ENCODE results near the gene PTPN11. TPM values are rescaled to one million over a fixed set of nuclear protein-coding genes. Genes with fewer than 3 reads are reported as not detected.

The PTPN11 gene
- total and polyA plus RNA-seq, 7 donors = 43.8 to 192 (median 172) TPM

DNA sequence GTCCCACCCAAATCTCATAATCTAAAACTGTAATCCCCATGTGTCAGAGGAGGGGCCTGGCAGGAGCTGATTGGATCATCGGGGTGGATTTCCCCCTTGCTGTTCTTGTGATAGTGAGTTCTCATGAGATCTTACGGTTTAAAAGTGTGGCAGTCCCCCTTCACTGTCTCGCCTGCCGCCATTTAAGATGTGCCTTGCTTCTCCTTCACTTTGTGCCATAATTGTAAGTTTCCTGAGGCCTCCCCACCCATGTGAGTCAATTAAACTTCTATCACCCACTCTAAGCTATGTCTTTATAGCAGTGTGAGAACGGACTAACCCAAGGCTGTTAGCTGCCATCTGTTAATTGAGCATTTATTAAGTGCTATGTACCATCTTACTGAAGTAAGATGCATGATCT lies 105.1 kb downstream of the PTPN11 start:
- no peak for DNase-seq
- H3K4me3 ChIP-seq = no peak overlapping the region
- intact Hi-C loops (cut with DNase I) = no loop called here
- no peak for ATAC-seq
- no peaks in the 10 kb centered on the region for H3K36me3 ChIP-seq (ENCODE audit: insufficient read depth in 1 of 2, low read depth in 1 of 2)
- H3K27ac ChIP-seq = no peak overlapping the region
- no peaks in the 10 kb centered on the region for H3K4me1 ChIP-seq
- WGBS, 3 donors = 92 to 94% (median 92%) methylated on average over 5 of the region's 5 CpGs
- H3K9me3 ChIP-seq = peaks cover 4% of the 10 kb centered on the region
- TF ChIP-seq, protein P1, sequence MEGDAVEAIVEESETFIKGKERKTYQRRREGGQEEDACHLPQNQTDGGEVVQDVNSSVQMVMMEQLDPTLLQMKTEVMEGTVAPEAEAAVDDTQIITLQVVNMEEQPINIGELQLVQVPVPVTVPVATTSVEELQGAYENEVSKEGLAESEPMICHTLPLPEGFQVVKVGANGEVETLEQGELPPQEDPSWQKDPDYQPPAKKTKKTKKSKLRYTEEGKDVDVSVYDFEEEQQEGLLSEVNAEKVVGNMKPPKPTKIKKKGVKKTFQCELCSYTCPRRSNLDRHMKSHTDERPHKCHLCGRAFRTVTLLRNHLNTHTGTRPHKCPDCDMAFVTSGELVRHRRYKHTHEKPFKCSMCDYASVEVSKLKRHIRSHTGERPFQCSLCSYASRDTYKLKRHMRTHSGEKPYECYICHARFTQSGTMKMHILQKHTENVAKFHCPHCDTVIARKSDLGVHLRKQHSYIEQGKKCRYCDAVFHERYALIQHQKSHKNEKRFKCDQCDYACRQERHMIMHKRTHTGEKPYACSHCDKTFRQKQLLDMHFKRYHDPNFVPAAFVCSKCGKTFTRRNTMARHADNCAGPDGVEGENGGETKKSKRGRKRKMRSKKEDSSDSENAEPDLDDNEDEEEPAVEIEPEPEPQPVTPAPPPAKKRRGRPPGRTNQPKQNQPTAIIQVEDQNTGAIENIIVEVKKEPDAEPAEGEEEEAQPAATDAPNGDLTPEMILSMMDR (IDR thresholded peaks at IDR 0.05) = no peak
- H3K27me3 ChIP-seq (ENCODE audit: insufficient read depth in 3 of 3, low read length in 2 of 3) = no peaks in the 10 kb centered on the region

DNA sequence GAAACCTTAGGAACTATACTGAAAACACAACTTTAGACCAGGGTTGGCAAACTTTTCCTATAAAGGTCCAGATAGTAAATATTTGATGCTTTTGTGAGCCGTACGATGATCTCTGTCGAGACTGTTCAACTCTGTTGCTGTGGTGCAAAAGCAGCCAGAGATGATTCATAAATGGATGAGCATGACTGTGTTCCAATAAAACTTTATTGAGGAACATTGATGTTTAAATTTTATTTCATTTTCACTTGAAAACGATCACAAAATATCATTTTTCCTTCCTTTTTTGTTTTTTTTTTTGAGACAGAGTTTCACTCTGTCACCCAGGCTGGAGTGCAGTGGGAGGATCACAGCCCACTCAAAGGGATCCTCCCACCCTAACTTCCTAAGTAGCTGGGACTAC lies 105.5 kb downstream of the PTPN11 start:
- no peak for DNase-seq
- H3K4me1 ChIP-seq = no peaks in the 10 kb centered on the region
- TF ChIP-seq, protein P1 (IDR thresholded peaks at IDR 0.05) = no peak
- WGBS, 3 donors = 84 to 89% (median 85%) methylated on average over 4 of the region's 4 CpGs
- intact Hi-C loops (cut with DNase I) = no loop called here
- no peaks in the 10 kb centered on the region for H3K27me3 ChIP-seq (ENCODE audit: insufficient read depth in 3 of 3, low read length in 2 of 3)
- no peak for ATAC-seq
- no peaks in the 10 kb centered on the region for H3K36me3 ChIP-seq (ENCODE audit: insufficient read depth in 1 of 2, low read depth in 1 of 2)
- H3K4me3 ChIP-seq = no peak overlapping the region
- peaks cover 4% of the 10 kb centered on the region for H3K9me3 ChIP-seq
- no peak overlapping the region for H3K27ac ChIP-seq

DNA sequence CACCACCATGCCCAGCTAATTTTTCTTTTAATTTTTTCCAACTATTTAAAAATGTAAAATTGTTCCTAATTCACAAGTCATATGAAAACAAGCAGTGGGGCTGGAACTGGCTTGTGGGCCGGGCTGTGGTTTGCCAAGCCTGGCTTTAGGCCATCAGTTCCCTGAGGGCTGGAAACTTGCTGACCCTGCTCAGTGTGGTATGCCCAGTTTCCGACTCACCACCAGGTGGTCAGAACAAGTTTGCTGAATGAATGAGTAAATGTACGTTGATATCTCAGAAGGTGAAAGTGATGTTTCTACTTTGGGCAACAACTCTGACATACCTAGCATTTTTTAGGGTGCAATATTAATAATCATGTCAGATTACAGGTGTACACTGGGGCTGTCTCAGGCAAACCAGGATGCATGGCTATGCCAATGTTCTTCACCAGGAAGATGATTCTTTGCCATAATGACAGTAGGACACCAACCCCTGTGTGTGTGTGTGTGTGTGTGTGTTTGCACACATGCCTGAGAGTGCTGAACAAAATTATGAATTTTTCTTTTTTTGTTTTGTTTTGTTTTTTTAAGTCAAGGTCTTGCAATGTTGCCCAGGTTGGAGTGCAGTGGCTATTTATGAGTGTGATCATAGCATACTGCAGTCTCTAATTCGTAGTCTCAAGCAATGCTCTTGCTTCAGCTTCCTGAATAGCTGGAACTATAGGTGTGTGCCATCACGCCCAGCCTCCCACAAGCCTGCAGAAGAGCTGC lies 106.1 kb downstream of the PTPN11 start:
- Histone ChIP-seq H3K27ac (no peak overlapping the region), H3K9me3 (peaks cover 4% of the 10 kb centered on the region), H3K4me3 (no peak overlapping the region), H3K36me3 (ENCODE audit: insufficient read depth in 1 of 2, low read depth in 1 of 2) (no peaks in the 10 kb centered on the region), H3K4me1 (no peaks in the 10 kb centered on the region), H3K27me3 (ENCODE audit: insufficient read depth in 3 of 3, low read length in 2 of 3) (no peaks in the 10 kb centered on the region)
- intact Hi-C loops (cut with DNase I) = no loop called here
- ATAC-seq (no peak), DNase-seq (no peak)
- 46 to 53% (median 48%) methylated on average over 5 of the region's 5 CpGs for WGBS, 3 donors
- TF ChIP-seq, protein P1 (IDR thresholded peaks at IDR 0.05) = no peak

DNA sequence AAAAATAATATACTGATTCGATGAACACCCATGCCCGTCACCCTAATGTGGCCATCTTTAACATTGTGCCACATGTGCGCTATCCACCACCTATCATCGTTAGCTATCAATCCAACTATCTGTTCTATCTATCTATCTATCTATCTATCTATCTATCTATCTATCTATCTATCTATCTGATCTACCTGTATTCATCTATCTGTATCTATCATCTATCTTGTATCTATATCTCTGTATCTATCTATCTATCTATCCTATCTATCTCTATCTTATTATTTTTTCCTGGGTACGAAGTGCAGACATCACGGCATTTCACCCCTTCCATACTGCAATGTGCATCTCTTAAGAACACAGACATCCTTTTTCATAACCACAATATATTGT lies 106.7 kb downstream of the PTPN11 start:
- no peak for DNase-seq
- intact Hi-C loops (cut with DNase I) = no loop called here
- 92 to 96% (median 93%) methylated on average over 6 of the region's 6 CpGs for WGBS, 3 donors
- Histone ChIP-seq H3K36me3 (ENCODE audit: insufficient read depth in 1 of 2, low read depth in 1 of 2) (no peaks in the 10 kb centered on the region), H3K4me1 (no peaks in the 10 kb centered on the region), H3K27ac (no peak overlapping the region), H3K4me3 (no peak overlapping the region), H3K27me3 (ENCODE audit: insufficient read depth in 3 of 3, low read length in 2 of 3) (no peaks in the 10 kb centered on the region), H3K9me3 (peaks cover 4% of the 10 kb centered on the region)
- TF ChIP-seq, protein P1 (IDR thresholded peaks at IDR 0.05) = no peak
- no peak for ATAC-seq

DNA sequence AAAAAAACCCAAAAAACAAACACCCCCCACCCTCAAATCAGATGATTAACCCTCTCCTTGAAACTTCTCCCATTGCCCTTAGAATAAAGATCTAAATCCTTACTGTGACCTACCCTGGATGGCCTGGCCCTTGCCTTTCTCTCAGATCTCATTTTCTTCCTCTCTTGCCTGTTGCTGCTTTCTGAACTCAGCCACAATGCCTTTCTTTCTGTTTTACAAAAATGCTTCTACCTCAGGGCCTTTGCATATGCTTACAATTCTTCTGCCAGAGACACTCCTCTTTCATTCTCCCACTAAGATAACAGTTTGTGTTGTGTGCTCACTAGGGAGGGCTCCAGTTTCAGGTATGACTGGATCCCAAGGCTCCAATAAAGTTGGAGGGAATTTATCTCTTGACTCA lies 108.3 kb downstream of the PTPN11 start:
- TF ChIP-seq, protein P1 (IDR thresholded peaks at IDR 0.05) = no peak
- H3K27ac ChIP-seq = no peak overlapping the region
- no peaks in the 10 kb centered on the region for H3K4me1 ChIP-seq
- H3K27me3 ChIP-seq (ENCODE audit: insufficient read depth in 3 of 3, low read length in 2 of 3) = no peaks in the 10 kb centered on the region
- DNase-seq (no peak), ATAC-seq (no peak)
- intact Hi-C loops (cut with DNase I) = no loop called here
- H3K36me3 ChIP-seq (ENCODE audit: insufficient read depth in 1 of 2, low read depth in 1 of 2) = no peaks in the 10 kb centered on the region
- peaks cover 4% of the 10 kb centered on the region for H3K9me3 ChIP-seq
- H3K4me3 ChIP-seq = no peak overlapping the region

All from psoas muscle (tissue), 8 donors.